Astrocyte of the cerebellum (primary cell): ENCODE data around the gene CCDC106.
A peak's percentile ranks its signal among the peaks of the same experiment; 100 is the strongest.

Source experiments
- DNase-seq: peaks from one replicate; pipeline ENCODE4 v3.0.0-alpha.2; 2011; ENCODE audit warnings: low read depth
- H3K4me3 ChIP-seq: 2 replicates; pipeline ENCODE4 v1.5.1; 2011; ENCODE audit warnings: mild to moderate bottlenecking, low read depth, low read length, moderate library complexity
- in situ Hi-C: cut with HindIII; loops from 2 replicates; pipeline ENCODE4 v1.10.0; 2017; ENCODE audit warnings: low sequenced_read_pairs
- TF ChIP-seq, protein P1 (sequence below): IDR thresholded peaks from 2 replicates; pipeline ENCODE4 v1.5.1; 2012; ENCODE audit warnings: low read length, low read depth, moderate library complexity, mild to moderate bottlenecking; ENCODE audit errors: missing control alignments

CCDC106 gene

DNA sequence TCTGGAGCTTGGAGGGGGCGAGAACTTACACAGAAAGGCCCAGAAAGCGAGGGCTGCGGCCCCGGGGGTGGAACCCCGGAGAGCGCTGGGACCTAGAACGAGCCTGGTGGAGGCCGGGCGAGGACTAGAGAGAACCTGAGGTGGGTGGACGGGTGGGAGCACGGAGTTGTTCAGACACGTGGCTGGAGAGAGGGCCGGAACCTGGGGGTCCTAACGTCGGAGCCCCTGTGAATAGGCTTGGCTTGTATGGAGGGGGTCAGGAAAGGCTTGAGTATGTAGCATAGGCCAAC is 4.2 kb upstream of the CCDC106 start:
- no peak for DNase-seq
- in situ Hi-C loops = no loop called here
- peak overlapping the region; percentile 82 for H3K4me3 ChIP-seq
- TF ChIP-seq, protein P1, sequence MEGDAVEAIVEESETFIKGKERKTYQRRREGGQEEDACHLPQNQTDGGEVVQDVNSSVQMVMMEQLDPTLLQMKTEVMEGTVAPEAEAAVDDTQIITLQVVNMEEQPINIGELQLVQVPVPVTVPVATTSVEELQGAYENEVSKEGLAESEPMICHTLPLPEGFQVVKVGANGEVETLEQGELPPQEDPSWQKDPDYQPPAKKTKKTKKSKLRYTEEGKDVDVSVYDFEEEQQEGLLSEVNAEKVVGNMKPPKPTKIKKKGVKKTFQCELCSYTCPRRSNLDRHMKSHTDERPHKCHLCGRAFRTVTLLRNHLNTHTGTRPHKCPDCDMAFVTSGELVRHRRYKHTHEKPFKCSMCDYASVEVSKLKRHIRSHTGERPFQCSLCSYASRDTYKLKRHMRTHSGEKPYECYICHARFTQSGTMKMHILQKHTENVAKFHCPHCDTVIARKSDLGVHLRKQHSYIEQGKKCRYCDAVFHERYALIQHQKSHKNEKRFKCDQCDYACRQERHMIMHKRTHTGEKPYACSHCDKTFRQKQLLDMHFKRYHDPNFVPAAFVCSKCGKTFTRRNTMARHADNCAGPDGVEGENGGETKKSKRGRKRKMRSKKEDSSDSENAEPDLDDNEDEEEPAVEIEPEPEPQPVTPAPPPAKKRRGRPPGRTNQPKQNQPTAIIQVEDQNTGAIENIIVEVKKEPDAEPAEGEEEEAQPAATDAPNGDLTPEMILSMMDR = no peak

DNA sequence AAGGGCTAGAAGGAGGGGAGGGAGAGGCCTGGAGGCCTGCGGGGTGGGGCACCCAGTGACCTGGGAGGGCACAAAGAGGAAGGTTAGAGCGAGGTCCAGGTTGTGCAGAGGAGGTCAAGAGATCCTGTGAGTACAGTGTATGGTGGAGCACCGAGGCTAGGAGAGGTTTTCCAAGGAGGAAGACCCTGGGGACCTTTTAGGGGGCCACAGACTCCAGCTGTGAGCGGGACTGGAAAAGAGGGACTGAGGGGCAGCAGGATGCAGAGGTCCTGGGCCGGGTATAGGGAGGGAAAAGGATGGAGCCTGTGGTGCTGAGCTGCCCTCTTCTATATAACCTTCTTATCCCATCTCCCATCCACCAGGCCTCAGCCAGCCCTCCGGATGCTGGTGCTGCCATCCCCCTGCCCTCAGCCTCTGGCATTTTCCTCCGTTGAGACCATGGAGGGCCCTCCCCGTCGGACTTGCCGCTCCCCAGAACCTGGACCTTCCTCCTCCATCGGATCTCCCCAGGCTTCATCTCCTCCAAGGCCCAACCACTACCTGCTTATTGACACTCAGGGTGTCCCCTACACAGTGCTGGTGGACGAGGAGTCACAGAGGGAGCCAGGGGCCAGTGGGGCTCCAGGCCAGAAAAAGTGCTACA is 3.7 kb upstream of the CCDC106 start:
- peak overlapping the region; percentile 82 for H3K4me3 ChIP-seq
- in situ Hi-C loops = no loop called here
- no peak for DNase-seq
- TF ChIP-seq, protein P1 = no peak

DNA sequence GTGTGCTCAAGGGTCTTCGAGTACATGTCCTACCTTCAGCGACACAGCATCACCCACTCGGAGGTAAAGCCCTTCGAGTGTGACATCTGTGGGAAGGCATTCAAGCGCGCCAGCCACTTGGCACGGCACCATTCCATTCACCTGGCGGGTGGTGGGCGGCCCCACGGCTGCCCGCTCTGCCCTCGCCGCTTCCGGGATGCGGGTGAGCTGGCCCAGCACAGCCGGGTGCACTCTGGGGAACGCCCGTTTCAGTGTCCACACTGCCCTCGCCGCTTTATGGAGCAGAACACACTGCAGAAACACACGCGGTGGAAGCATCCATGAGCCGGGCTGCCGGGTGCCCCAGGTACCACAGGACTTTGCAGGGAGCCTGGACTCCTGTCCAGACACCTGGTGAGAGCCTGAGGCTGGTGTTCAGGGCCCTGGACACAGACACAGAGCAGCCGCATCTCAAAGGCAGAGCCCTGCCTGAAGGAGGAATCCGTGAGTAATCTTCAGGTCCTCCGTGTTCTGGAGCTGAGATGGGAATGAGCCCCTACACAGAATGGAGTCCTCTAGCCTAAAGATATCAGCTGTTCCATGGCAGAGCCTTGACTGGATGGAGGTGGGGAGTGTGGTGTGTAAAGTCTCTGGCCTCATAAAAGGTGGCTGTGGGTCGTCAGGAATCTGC is 3.0 kb upstream of the CCDC106 start:
- in situ Hi-C loops = no loop called here
- no peak for DNase-seq

DNA sequence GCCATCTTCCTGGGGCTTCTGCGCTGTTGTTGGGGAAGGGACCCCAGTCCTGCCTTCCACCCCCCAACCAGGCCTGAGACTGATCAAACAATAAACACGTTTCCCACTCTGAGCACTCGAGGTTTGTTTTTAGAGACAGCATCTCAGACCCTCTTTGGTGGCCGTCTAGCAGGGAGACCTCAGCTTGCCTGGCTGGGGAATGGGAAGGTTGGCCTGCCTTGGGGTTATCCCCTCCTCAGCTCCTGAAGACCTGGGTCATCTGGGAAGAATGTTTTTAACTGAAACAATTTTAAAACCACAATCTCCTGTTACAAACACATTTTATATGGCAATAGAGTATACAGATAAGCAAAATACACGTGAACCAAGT is 2.5 kb upstream of the CCDC106 start:
- no peak for DNase-seq
- H3K4me3 ChIP-seq = no peak overlapping the region
- in situ Hi-C loops = no loop called here
- TF ChIP-seq, protein P1 = no peak

More for the DNA sequence above, 3.0 kb upstream of the CCDC106 start:
- TF ChIP-seq, protein P1 = no peak
- peak overlapping the region; percentile 82 for H3K4me3 ChIP-seq

DNA sequence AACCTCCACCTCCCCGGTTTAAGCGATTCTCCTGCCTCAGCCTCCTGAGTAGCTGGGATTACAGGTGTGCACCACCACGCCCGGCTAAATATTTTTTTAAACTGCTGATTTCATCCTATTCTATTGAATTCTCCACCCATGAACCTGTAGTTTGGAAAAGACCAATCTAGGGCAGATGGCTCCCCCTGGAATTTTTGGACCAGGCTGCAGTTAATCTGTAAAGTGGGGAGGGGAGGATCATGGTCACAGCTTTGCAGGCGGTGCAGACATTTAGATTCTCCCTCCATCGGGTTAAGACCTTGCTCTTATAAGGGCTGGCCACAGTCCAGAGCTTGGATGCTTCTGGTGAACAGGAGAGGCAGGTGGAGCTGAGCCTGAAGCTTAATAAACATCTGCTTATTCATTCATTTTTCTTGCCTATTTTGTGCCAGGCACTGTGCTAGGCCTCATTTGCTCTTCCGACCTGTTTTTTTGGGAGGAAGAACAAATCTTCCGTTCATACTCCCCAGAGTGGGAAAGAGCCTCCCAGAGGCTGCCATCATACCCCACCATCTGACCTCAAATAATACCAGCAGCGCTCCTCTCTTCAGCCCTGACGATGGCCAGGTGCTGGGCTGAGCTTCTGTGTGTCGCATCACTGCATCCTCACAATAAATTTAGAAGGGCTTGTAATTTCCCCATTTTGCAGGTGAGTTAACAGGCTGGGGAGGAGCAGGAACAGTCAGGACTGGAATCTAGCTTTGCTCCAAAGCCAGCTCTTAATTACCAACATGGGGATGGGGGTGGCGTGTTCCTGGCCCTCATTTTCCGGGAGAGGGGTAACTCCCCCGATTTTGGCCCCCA is 902 bp upstream of the CCDC106 start:
- no peak for DNase-seq
- TF ChIP-seq, protein P1 = no peak
- H3K4me3 ChIP-seq = peak overlapping the region; percentile 76
- in situ Hi-C loops = no loop called here

DNA sequence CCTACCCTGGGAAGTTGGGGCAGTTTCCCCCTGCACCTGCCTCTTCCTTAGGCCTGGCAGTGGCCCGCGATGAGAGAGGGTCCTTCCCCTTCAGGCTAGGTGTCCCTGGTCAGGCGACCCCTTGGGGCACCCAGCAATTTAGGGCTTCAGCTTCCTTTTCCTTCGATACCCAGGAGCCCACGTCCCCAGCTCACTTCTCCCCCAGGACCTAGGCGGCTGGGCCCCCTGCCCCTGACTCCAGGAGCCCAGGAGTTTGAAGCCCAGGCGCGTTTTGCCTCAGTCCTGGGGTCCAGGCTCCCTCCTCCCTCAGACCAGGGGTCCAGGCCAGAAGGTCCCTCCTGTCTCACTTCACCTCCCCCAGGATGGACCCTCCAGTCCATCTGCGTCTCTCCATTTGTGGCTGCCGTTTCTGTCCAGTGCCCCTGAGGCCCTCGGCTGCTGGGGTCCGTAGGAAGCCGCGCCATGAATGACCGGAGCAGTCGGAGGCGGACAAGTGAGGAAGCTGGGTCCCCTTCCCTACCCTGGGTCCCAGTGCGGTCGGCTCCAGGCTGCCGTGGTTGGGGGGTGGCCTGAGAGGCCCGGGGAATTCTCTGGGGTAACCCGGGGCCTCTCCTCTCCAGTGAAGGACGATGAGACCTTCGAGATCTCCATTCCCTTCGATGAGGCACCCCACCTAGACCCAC is 714 bp downstream of the CCDC106 start:
- in situ Hi-C loops = no loop called here
- TF ChIP-seq, protein P1 = no peak
- H3K4me3 ChIP-seq = peak overlapping the region; percentile 76
- no peak for DNase-seq
